Endothelial cell of umbilical vein (primary cell): Measurements from ENCODE around the gene PPFIA1. TPM values are rescaled to one million over a fixed set of nuclear protein-coding genes. Genes with fewer than 3 reads are reported as not detected.
A peak's percentile ranks its signal among the peaks of the same experiment; 100 is the strongest.

Experiments used
- BruUV-seq: library from RNA; stranded (reverse); fragments of 400-500 nt; replicated peaks from 2 replicates; lab custom pipeline; 2021; lab: Mats Ljungman, UMichigan
- CTCF ChIA-PET: fragments of 300-600, 350-600 bp; sonication (Branson Sonifier 250); formaldehyde crosslinking; loops from one replicate; lab custom pipeline; 2021; ENCODE audit warnings: antibody characterized with exemption, inconsistent platforms; lab: Charles Lee
- POLR2A ChIA-PET: fragments of 300-600, 350-600 bp; sonication (Branson Sonifier 250); formaldehyde crosslinking; loops from one replicate; lab custom pipeline; 2021; ENCODE audit warnings: antibody characterized with exemption, inconsistent platforms; lab: Charles Lee
- DNase-seq: peaks from one replicate; pipeline ENCODE4 v3.0.0-alpha.2; 2011; ENCODE audit warnings: low read depth, low spot score
- FAIRE-seq: peaks from 2 replicates; lab custom pipeline; 2011; peaks lifted over from hg19 to GRCh38; lab: Jason Lieb, UNC
- H2AFZ ChIP-seq: 2 replicates; pipeline ENCODE4 v1.6.0; 2012; ENCODE audit warnings: low read depth, low read length, control low read depth, inconsistent platforms
- H3K27ac ChIP-seq: 2 replicates; pipeline ENCODE4 v1.5.1; 2011; ENCODE audit warnings: low read depth, mild to moderate bottlenecking, control low read depth, low read length, moderate library complexity; ENCODE audit not compliant: insufficient read depth
- H3K27me3 ChIP-seq, 2 experiments: 2 replicates each; pipeline versions ENCODE4 v1.6.0 to v1.6.1; 2011; ENCODE audit warnings: low read length in 2 of 2, mixed read lengths in 1 of 2; ENCODE audit not compliant: control insufficient read depth in 2 of 2, insufficient read depth in 2 of 2
- H3K36me3 ChIP-seq, 2 experiments: 2 replicates in 1 of 2; 3 replicates in 1 of 2; pipeline ENCODE4 v1.5.1; 2011; ENCODE audit warnings: low read length in 2 of 2, mild to moderate bottlenecking in 1 of 2, moderate library complexity in 1 of 2; ENCODE audit not compliant: control insufficient read depth in 2 of 2, insufficient read depth in 2 of 2; ENCODE audit errors: extremely low read depth in 1 of 2
- H3K4me1 ChIP-seq: 3 replicates; pipeline ENCODE4 v1.5.1; 2011; ENCODE audit warnings: mild to moderate bottlenecking, low read length; ENCODE audit not compliant: control insufficient read depth, insufficient read depth; ENCODE audit errors: extremely low read depth
- H3K4me2 ChIP-seq: 2 replicates; pipeline ENCODE4 v1.6.1; 2011; ENCODE audit warnings: low read length, control low read depth, mixed read lengths; ENCODE audit not compliant: insufficient read depth
- H3K4me3 ChIP-seq, 3 experiments: fragments of 200-600 bp in 1 of 3; sonication (generic), shearing (Covaris generic) in 1 of 3; replicated peaks in 1 of 3; 2 replicates each; pipeline ENCODE4 v1.5.1; 2011 to 2016; ENCODE audit warnings: control low read depth in 3 of 3, low read length in 3 of 3, mild to moderate bottlenecking in 2 of 3, inconsistent platforms in 1 of 3, low read depth in 1 of 3, moderate library complexity in 1 of 3; ENCODE audit not compliant: insufficient read depth in 1 of 3
- H3K79me2 ChIP-seq: 2 replicates; pipeline ENCODE4 v1.6.0; 2012; ENCODE audit warnings: low read length, inconsistent platforms; ENCODE audit not compliant: control insufficient read depth, insufficient read depth
- H3K9ac ChIP-seq: replicated peaks from 2 replicates; pipeline ENCODE3; 2011; ENCODE audit warnings: low read length, control low read depth; ENCODE audit not compliant: insufficient read depth; ENCODE audit errors: extremely low read depth
- H3K9me1 ChIP-seq: replicated peaks from 3 replicates; pipeline ENCODE4 v1.6.0; 2011; ENCODE audit warnings: mild to moderate bottlenecking, low read length; ENCODE audit not compliant: control insufficient read depth, insufficient read depth; ENCODE audit errors: extremely low read depth
- H3K9me3 ChIP-seq: replicated peaks from 2 replicates; pipeline ENCODE4 v1.5.1; 2012; ENCODE audit warnings: low read length, inconsistent platforms; ENCODE audit not compliant: control insufficient read depth, insufficient read depth
- H4K20me1 ChIP-seq: replicated peaks from 2 replicates; pipeline ENCODE3; 2011; ENCODE audit warnings: mild to moderate bottlenecking, low read length; ENCODE audit not compliant: control insufficient read depth, insufficient read depth; ENCODE audit errors: extremely low read depth
- CTCF ChIP-seq, 2 donors: IDR thresholded peaks; 1 replicate in 1 of 2; 2 replicates in 1 of 2; pipeline ENCODE4 v1.5.1; 2011; ENCODE audit warnings: low read length in 2 of 2, mild to moderate bottlenecking in 2 of 2, moderate library complexity in 2 of 2, control low read depth in 1 of 2, inconsistent platforms in 1 of 2, low read depth in 1 of 2; ENCODE audit not compliant: insufficient read depth in 1 of 2; ENCODE audit errors: extremely low read depth in 1 of 2
- EZH2 ChIP-seq: IDR thresholded peaks from 2 replicates; pipeline ENCODE4 v1.6.1; 2012; ENCODE audit warnings: borderline replicate concordance, low read depth, mild to moderate bottlenecking, moderate library complexity, low read length, inconsistent platforms; ENCODE audit not compliant: severe bottlenecking
- FOS ChIP-seq: IDR thresholded peaks from 2 replicates; pipeline ENCODE4 v1.6.1; 2011; ENCODE audit warnings: mild to moderate bottlenecking, low read length, moderate library complexity, borderline replicate concordance; ENCODE audit not compliant: insufficient read depth
- GATA2 ChIP-seq: IDR thresholded peaks from 2 replicates; pipeline ENCODE4 v1.7.0; 2011; ENCODE audit warnings: low read depth, mild to moderate bottlenecking, moderate library complexity, mixed read lengths, low read length; ENCODE audit not compliant: insufficient read length, insufficient read depth
- JUN ChIP-seq: IDR thresholded peaks from 2 replicates; pipeline ENCODE4 v1.6.1; 2011; ENCODE audit warnings: borderline replicate concordance, low read depth; ENCODE audit not compliant: insufficient read length, insufficient read depth
- MAX ChIP-seq: IDR thresholded peaks from 2 replicates; pipeline ENCODE4 v1.6.1; 2011; ENCODE audit not compliant: insufficient read depth, insufficient read length
- MYC ChIP-seq: IDR thresholded peaks from one replicate; pipeline ENCODE4 v1.6.1; 2011; ENCODE audit warnings: mild to moderate bottlenecking, low read depth, low read length
- POLR2A ChIP-seq: IDR thresholded peaks from 2 replicates; pipeline ENCODE4 v1.6.1; 2012; ENCODE audit warnings: low read depth, mild to moderate bottlenecking, control low read depth, low read length
- POLR2AphosphoS5 ChIP-seq: IDR thresholded peaks from 2 replicates; pipeline ENCODE4 v1.6.1; 2012; ENCODE audit warnings: low read depth, mild to moderate bottlenecking, control low read depth, low read length, moderate library complexity; ENCODE audit not compliant: insufficient read depth
- dilution Hi-C: fragments of 300-500 bp; cut with MboI; formaldehyde crosslinking; loops from one replicate; pipeline ENCODE4 v1.15.0; 2019; ENCODE audit warnings: low sequenced_read_pairs; ENCODE audit not compliant: extremely low pct_ligation_motif_present
- intact Hi-C: fragments of 100-400 bp; cut with micrococcal nuclease; formaldehyde crosslinking; loops from one replicate; pipeline ENCODE4 v1.10.0; 2022
- polyA plus RNA-seq, 4 experiments: library from polyadenylated mRNA; depleted of rRNA in 3 of 4; stranded (reverse) in 3 of 4; unstranded in 1 of 4; fragments of >200 nt; gene quantifications; 2 replicates each; pipeline versions ENCODE4 v1.2.1 to v1.2.3, GENCODE V29; 2011 to 2012; ENCODE audit warnings: missing spikeins in 1 of 4
- total RNA-seq: library from RNA; stranded (reverse); gene quantifications from 2 replicates; pipeline ENCODE4 v1.2.3, GENCODE V29; 2021

PPFIA1 gene
- total and polyA plus RNA-seq, 2 donors (not counting 3 experiments of a cell fraction or from before 2014, with no cell fraction given) = 44.3 to 60.9 TPM

GRCh38 chr11:70415191-70415590, 144.7 kb downstream of the PPFIA1 start:
- H3K4me2 ChIP-seq = no peak overlapping the region
- no peak for FAIRE-seq
- H3K27ac ChIP-seq = no peak overlapping the region
- intact Hi-C loops (no loop called here), dilution Hi-C loops (no loop called here)
- no peaks in the 10 kb centered on the region for H3K9me3 ChIP-seq
- no peaks in the 10 kb centered on the region for H3K27me3 ChIP-seq
- H3K9me1 ChIP-seq = no peaks in the 10 kb centered on the region
- ChIA-PET CTCF (no interaction called here), POLR2A (no interaction called here)
- no TSS peak for BruUV-seq
- no peak for DNase-seq
- H3K36me3 ChIP-seq = peaks cover 44 to 74% of the 10 kb centered on the region in 2 experiments
- no peak overlapping the region for H3K4me3 ChIP-seq
- H3K79me2 ChIP-seq = no peaks in the 10 kb centered on the region
- peaks cover under 1% of the 10 kb centered on the region for H4K20me1 ChIP-seq
- no peak overlapping the region for H2AFZ ChIP-seq
- H3K4me1 ChIP-seq = peaks cover 8% of the 10 kb centered on the region
- peak; percentile 6 to 8 for TF ChIP-seq CTCF (IDR thresholded peaks at IDR 0.05; ENCODE audit: extremely low read depth in 1 of 2, insufficient read depth in 1 of 2, low read depth in 1 of 2, low read length in 2 of 2)
- TF ChIP-seq EZH2 = no peak
- no peak overlapping the region for H3K9ac ChIP-seq

- CTCF ChIA-PET = no interaction called here
These were observed 145.3 kb downstream of the PPFIA1 start for GRCh38 chr11:70415642-70416395.

More at GRCh38 chr11:70415642-70416395, 145.3 kb downstream of the PPFIA1 start:
- intact Hi-C loops (no loop called here), dilution Hi-C loops (no loop called here)
- Histone ChIP-seq H3K27me3 (no peaks in the 10 kb centered on the region), H2AFZ (no peak overlapping the region), H3K4me2 (no peak overlapping the region), H3K4me1 (peaks cover 10% of the 10 kb centered on the region), H3K9ac (no peak overlapping the region), H3K9me1 (no peaks in the 10 kb centered on the region), H4K20me1 (peaks cover 3% of the 10 kb centered on the region), H3K4me3 (no peak overlapping the region), H3K27ac (no peak overlapping the region), H3K79me2 (no peaks in the 10 kb centered on the region), H3K36me3 (peaks cover 39 to 71% of the 10 kb centered on the region in 2 experiments), H3K9me3 (no peaks in the 10 kb centered on the region)
- POLR2A ChIA-PET = no interaction called here
- BruUV-seq = no TSS peak
- FAIRE-seq (no peak), DNase-seq (no peak)
- TF ChIP-seq MYC (no peak), MAX (no peak), CTCF (IDR thresholded peaks at IDR 0.05; ENCODE audit: extremely low read depth in 1 of 2, insufficient read depth in 1 of 2, low read depth in 1 of 2, low read length in 2 of 2) (no peak), GATA2 (no peak), JUN (no peak), POLR2A (no peak), EZH2 (no peak), POLR2AphosphoS5 (no peak), FOS (no peak)
